Fibroblast of lung (primary cell): ENCODE measurements around the gene PRDM8.

Experiments used
- EZH2 ChIP-seq: IDR thresholded peaks from 2 replicates; pipeline ENCODE4 v1.5.1; 2012; ENCODE audit warnings: low read length, control low read depth, mild to moderate bottlenecking; ENCODE audit errors: missing control alignments
- TF ChIP-seq, protein P1 (sequence below), 2 donors: IDR thresholded peaks in 1 of 2; conservative IDR thresholded peaks in 1 of 2; 1 replicate in 1 of 2; 2 replicates in 1 of 2; pipeline ENCODE4 v1.5.1; 2011 to 2012; ENCODE audit warnings: low read length in 2 of 2, control low read depth in 1 of 2, inconsistent platforms in 1 of 2, low read depth in 1 of 2, mild to moderate bottlenecking in 1 of 2

DNA sequence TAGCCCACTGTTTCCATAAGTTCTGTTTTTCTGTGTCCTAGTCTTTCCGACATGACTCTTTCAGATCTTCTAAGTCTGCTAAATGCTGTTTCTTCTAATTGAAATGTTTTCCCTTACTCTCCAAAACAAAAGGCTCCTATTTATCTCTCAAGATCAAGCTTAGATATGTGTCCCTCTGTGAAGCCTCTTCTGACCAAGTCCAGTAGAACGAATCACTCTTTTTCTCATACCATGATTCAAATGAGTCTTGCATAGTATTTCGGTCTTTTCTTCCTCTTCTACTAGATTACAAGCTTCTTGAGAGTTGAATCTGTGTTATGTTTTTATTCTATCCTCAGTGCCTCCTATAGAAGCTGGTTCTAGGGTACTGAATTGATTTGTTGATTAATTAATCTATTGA is 45.3 kb upstream of the PRDM8 start:
- TF ChIP-seq, protein P1, sequence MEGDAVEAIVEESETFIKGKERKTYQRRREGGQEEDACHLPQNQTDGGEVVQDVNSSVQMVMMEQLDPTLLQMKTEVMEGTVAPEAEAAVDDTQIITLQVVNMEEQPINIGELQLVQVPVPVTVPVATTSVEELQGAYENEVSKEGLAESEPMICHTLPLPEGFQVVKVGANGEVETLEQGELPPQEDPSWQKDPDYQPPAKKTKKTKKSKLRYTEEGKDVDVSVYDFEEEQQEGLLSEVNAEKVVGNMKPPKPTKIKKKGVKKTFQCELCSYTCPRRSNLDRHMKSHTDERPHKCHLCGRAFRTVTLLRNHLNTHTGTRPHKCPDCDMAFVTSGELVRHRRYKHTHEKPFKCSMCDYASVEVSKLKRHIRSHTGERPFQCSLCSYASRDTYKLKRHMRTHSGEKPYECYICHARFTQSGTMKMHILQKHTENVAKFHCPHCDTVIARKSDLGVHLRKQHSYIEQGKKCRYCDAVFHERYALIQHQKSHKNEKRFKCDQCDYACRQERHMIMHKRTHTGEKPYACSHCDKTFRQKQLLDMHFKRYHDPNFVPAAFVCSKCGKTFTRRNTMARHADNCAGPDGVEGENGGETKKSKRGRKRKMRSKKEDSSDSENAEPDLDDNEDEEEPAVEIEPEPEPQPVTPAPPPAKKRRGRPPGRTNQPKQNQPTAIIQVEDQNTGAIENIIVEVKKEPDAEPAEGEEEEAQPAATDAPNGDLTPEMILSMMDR (conservative IDR thresholded peaks at IDR 0.05 in 1 of 2, IDR thresholded peaks at IDR 0.05 in 1 of 2; ENCODE audit: low read depth in 1 of 2, low read length in 2 of 2) = no peak
- no peak for TF ChIP-seq EZH2
